Mucosa of descending colon (tissue), 3 donors: Measurements from ENCODE around the gene EFHC2. TPM values are rescaled to one million over a fixed set of nuclear protein-coding genes. Genes with fewer than 3 reads are reported as not detected.
A peak's percentile ranks its signal among the peaks of the same experiment; 100 is the strongest.
"Not testable (repeated sequence)": the region's sequence is repeated elsewhere in the genome, so short reads cannot be mapped to it uniquely, and the experiment has no call there.

Experiments
- ATAC-seq: fragments of 200-7000 bp; cut with Tn5 transposase; one replicate; pipeline ENCODE4 v1.9.1; 2020; ENCODE audit warnings: mild to moderate bottlenecking, moderate library complexity
- DNase-seq, 3 donors: peaks; one replicate each; pipeline ENCODE4 v3.0.0-alpha.2; 2020
- H3K36me3 ChIP-seq: fragments of 200-600 bp; one replicate; pipeline ENCODE4 v1.8.0; 2021; ENCODE audit warnings: low read depth, mild to moderate bottlenecking
- H3K4me1 ChIP-seq: fragments of 200-600 bp; one replicate; pipeline ENCODE4 v1.8.0; 2021; ENCODE audit warnings: low read depth, mild to moderate bottlenecking
- H3K4me3 ChIP-seq: fragments of 200-600 bp; one replicate; pipeline ENCODE4 v1.8.0; 2021; ENCODE audit warnings: mild to moderate bottlenecking
- H3K9me3 ChIP-seq: fragments of 200-600 bp; one replicate; pipeline ENCODE4 v1.8.0; 2021; ENCODE audit warnings: mild to moderate bottlenecking
- CTCF ChIP-seq: fragments of 200-600 bp; IDR thresholded peaks from one replicate; pipeline ENCODE4 v1.8.0; 2022; ENCODE audit warnings: antibody characterized with exemption, mild to moderate bottlenecking
- intact Hi-C, 2 donors: fragments of 100-400 bp; cut with DNase I in 1 of 2; cut with micrococcal nuclease in 1 of 2; formaldehyde crosslinking; loops; one replicate each; pipeline versions ENCODE4 v1.11.0 to v1.11.1; 2022; cut with DNase I, micrococcal nuclease
- total RNA-seq, 3 donors: library from RNA; stranded (reverse); fragmentation: NEBNext Ultra II Directional in 2 of 3; extraction: Animal tissue kit (Norgen Biotek cat#: 25700) in 2 of 3; gene quantifications; one replicate each; pipeline versions ENCODE4 v1.2.1 to v1.2.4, GENCODE V29; 2021 to 2023
- donor health status: DM: no; HTN: no; CAD: no; lungs with moderate emphysema.
- donor health status: DM: no; HTN: no; CAD: no.
- donor health status: DM: no; HTN: yes; CAD: no.

Gene EFHC2
- total RNA-seq, 3 donors from 2014 or later: 0.78 to 3.0 (median 1.9) TPM

DNA sequence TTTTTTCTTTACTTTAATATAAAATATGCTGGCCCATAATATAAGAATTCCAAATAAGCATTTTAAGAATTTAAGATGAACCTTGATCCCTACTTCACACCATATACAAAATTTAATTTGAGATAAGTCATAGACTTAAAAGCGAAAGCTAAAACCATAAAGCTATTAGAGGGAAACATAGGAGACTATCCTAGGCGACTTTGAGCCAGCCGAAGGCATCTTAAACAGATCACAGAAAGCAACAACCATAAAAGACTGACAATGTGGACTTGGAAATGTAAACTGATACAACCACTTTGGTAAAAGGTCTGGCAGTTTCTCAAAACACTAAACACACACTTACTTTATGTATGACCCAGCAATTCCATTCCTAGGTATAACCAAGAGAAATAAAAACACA, 125.0 kb downstream of the EFHC2 start:
- no peak for TF ChIP-seq CTCF
- Histone ChIP-seq H3K4me3 (no peak overlapping the region), H3K36me3 (no peaks in the 10 kb centered on the region), H3K9me3 (no peaks in the 10 kb centered on the region), H3K4me1 (no peaks in the 10 kb centered on the region)
- DNase-seq (peak in 1 of 3 donors; percentile 30), ATAC-seq (peak; percentile 61)
- intact Hi-C loops: no loop called here

DNA sequence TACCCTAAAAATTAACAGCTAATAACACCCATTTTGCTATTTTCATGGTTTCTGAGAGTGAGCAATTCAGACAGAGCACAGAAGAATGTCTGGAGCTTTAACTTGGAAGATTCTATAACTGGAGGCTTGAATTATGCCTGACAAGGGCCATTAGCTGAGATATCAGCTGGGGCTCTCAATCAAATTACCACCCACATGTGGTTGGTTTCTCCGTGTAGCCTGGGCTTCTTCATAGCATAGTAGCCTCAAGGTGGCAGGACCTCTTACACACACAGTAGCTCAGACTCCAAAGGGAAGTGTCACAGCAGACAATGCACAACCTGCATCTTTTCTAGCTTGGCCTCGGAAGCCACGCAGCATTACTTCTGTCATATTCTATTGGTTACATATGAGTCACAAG, 127.3 kb downstream of the EFHC2 start:
- no peak for TF ChIP-seq CTCF
- H3K4me3 ChIP-seq: no peak overlapping the region
- H3K9me3 ChIP-seq: no peaks in the 10 kb centered on the region
- intact Hi-C loops: no loop called here
- DNase-seq (no peak), ATAC-seq (no peak)
- no peaks in the 10 kb centered on the region for H3K4me1 ChIP-seq
- H3K36me3 ChIP-seq: no peaks in the 10 kb centered on the region

- Histone ChIP-seq H3K36me3 (no peaks in the 10 kb centered on the region), H3K9me3 (no peaks in the 10 kb centered on the region), H3K4me3 (no peak overlapping the region), H3K4me1 (no peaks in the 10 kb centered on the region)
- DNase-seq (no peak), ATAC-seq (no peak)
- TF ChIP-seq CTCF: no peak
- intact Hi-C loops: no loop called here
Observed at GRCh38 chrX:44203791-44204190, 139.7 kb downstream of the EFHC2 start.

DNA sequence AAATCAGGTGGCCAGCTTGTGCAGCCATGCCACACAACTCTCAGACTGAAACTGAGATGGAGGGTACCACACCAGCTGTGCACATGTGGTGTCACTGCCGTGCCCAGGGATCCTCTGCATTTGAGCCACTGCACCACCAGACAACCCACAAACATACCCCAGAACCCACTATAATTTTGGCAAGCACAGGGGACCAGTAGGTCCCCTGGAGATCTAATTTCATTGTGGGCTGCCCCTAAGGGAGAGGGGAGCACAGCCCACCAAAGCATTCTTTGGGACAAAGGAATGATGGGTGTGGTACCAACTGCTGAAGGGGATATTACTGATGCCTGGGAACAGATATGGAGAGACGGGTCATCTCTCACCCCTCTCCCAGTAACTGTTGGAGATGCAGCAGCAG, 140.9 kb downstream of the EFHC2 start:
- intact Hi-C loops: no loop called here
- Histone ChIP-seq H3K4me3 (no peak overlapping the region), H3K9me3 (no peaks in the 10 kb centered on the region), H3K36me3 (no peaks in the 10 kb centered on the region), H3K4me1 (no peaks in the 10 kb centered on the region)
- no peak for TF ChIP-seq CTCF
- no peak for DNase-seq
- ATAC-seq: no peak

DNA sequence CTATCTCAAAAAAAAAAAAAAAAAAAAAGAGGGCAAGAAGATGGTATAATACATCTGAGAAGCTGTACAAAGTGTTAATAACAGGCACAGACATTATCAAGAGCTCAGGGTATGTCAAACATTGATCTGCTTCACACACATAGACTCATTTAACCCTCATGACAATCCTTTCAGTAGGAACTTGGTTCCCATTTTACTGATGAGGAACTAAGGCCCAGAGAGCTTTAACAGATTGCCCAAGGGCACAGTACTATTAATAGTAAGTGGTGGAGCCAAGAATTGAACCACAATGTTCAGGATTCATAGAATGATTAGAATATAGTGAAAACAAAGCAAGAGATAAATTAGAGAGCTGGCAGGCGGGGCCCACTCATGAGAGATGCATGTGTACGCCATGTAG, 154.4 kb downstream of the EFHC2 start:
- intact Hi-C loops: no loop called here
- no peak for DNase-seq
- no peaks in the 10 kb centered on the region for H3K9me3 ChIP-seq
- TF ChIP-seq CTCF: no peak
- no peaks in the 10 kb centered on the region for H3K36me3 ChIP-seq
- ATAC-seq: no peak
- H3K4me1 ChIP-seq: no peaks in the 10 kb centered on the region
- H3K4me3 ChIP-seq: no peak overlapping the region

- H3K9me3 ChIP-seq, ATAC-seq: not testable (repeated sequence)
Observed at GRCh38 chrX:44187915-44188314, 155.6 kb downstream of the EFHC2 start.

More at GRCh38 chrX:44187915-44188314, 155.6 kb downstream of the EFHC2 start:
- H3K36me3 ChIP-seq, H3K4me1 ChIP-seq, intact Hi-C loops, H3K4me3 ChIP-seq, DNase-seq: not testable (repeated sequence)
